GM23338 (cell line): ENCODE measurements around the gene OBSL1. TPM values are rescaled to one million over a fixed set of nuclear protein-coding genes. Genes with fewer than 3 reads are reported as not detected.
A peak's percentile ranks its signal among the peaks of the same experiment; 100 is the strongest.

Experiments used
- ATAC-seq: fragments of 200-7000 bp; cut with Tn5 transposase; 3 replicates; pipeline ENCODE4 v1.9.1; 2020
- DNase-seq: peaks from one replicate; pipeline ENCODE4 v3.0.0-alpha.2; 2015; ENCODE audit warnings: low spot score
- H2AFZ ChIP-seq: fragments of 200-600 bp; sonication (generic); 2 replicates; pipeline ENCODE4 v1.8.0; 2016; ENCODE audit warnings: antibody characterized with exemption, mild to moderate bottlenecking, moderate library complexity
- H3F3A ChIP-seq: fragments of 200-600 bp; sonication (generic); replicated peaks from 2 replicates; pipeline ENCODE4 v1.8.0; 2017; ENCODE audit warnings: antibody characterized with exemption, mixed run types, low read depth
- H3K27ac ChIP-seq: fragments of 200-600 bp; sonication (generic); 2 replicates; pipeline ENCODE4 v1.6.1; 2016; ENCODE audit warnings: low read depth
- H3K27me3 ChIP-seq: fragments of 200-600 bp; sonication (generic); 2 replicates; pipeline ENCODE4 v1.8.0; 2016; ENCODE audit warnings: mild to moderate bottlenecking, mixed run types, moderate library complexity; ENCODE audit not compliant: insufficient read depth
- H3K36me3 ChIP-seq: fragments of 200-600 bp; sonication (generic); 2 replicates; pipeline ENCODE4 v1.8.0; 2016; ENCODE audit warnings: mild to moderate bottlenecking; ENCODE audit not compliant: insufficient read depth
- H3K4me1 ChIP-seq: fragments of 200-600 bp; sonication (generic); 2 replicates; pipeline ENCODE4 v1.8.0; 2016; ENCODE audit warnings: mild to moderate bottlenecking, moderate library complexity; ENCODE audit not compliant: insufficient read depth
- H3K4me2 ChIP-seq: fragments of 200-600 bp; sonication (generic); 2 replicates; pipeline ENCODE4 v1.7.1; 2017; ENCODE audit warnings: mixed run types
- H3K4me3 ChIP-seq: fragments of 200-600 bp; sonication (generic); 2 replicates; pipeline ENCODE4 v1.6.1; 2016; ENCODE audit warnings: mixed run types
- H3K79me2 ChIP-seq: fragments of 200-600 bp; sonication (generic); replicated peaks from 2 replicates; pipeline ENCODE4 v1.8.0; 2017; ENCODE audit warnings: mild to moderate bottlenecking; ENCODE audit not compliant: insufficient read depth
- H3K9me2 ChIP-seq: fragments of 200-600 bp; sonication (generic); 2 replicates; pipeline ENCODE4 v1.8.0; 2017; ENCODE audit not compliant: insufficient read depth
- H4K20me1 ChIP-seq: fragments of 200-600 bp; sonication (generic); replicated peaks from 2 replicates; pipeline ENCODE4 v1.8.0; 2017; ENCODE audit warnings: mild to moderate bottlenecking; ENCODE audit not compliant: insufficient read depth
- H3K27ac Mint-ChIP-seq: 2 replicates; pipeline ENCODE4 v1.8.0; 2020; ENCODE audit warnings: inconsistent platforms, mild to moderate bottlenecking, moderate library complexity, mixed read lengths
- H3K27me3 Mint-ChIP-seq: 3 replicates; pipeline ENCODE4 v1.8.0; 2022; ENCODE audit warnings: low read depth, mild to moderate bottlenecking, moderate library complexity, mixed read lengths, inconsistent platforms; ENCODE audit not compliant: insufficient read depth, poor library complexity
- H3K36me3 Mint-ChIP-seq: 3 replicates; pipeline ENCODE4 v1.8.0; 2021; ENCODE audit warnings: low read depth, mild to moderate bottlenecking, inconsistent platforms, moderate library complexity, mixed read lengths
- H3K4me1 Mint-ChIP-seq: 3 replicates; pipeline ENCODE4 v1.8.0; 2020; ENCODE audit warnings: mild to moderate bottlenecking, inconsistent platforms, mixed read lengths
- H3K4me3 Mint-ChIP-seq: 3 replicates; pipeline ENCODE4 v1.8.0; 2021; ENCODE audit warnings: moderate library complexity, mild to moderate bottlenecking, inconsistent platforms, mixed read lengths
- H3K9me3 Mint-ChIP-seq: 3 replicates; pipeline ENCODE4 v1.8.0; 2020; ENCODE audit warnings: moderate library complexity, mild to moderate bottlenecking, inconsistent platforms, mixed read lengths
- CREB1 ChIP-seq: fragments of 250-450 bp; sonication (Bioruptor Pico); IDR thresholded peaks from 2 replicates; pipeline ENCODE4 v1.5.0; 2020; ENCODE audit warnings: low read depth, mild to moderate bottlenecking, moderate library complexity
- CTCF ChIP-seq, 2 experiments: fragments of 200-600 bp in 1 of 2; sonication (generic) in 1 of 2; conservative IDR thresholded peaks; 2 replicates each; pipeline versions ENCODE4 v1.5.1 to v1.6.1; 2016 to 2017; ENCODE audit warnings: antibody characterized with exemption in 2 of 2, low read depth in 2 of 2, mild to moderate bottlenecking in 2 of 2, moderate library complexity in 1 of 2
- ETS1 ChIP-seq: IDR thresholded peaks from 2 replicates; pipeline ENCODE4 v1.6.1; 2016; ENCODE audit warnings: antibody characterized with exemption
- EZH2 ChIP-seq: fragments of 200-600 bp; sonication (generic); IDR thresholded peaks from one replicate; pipeline ENCODE4 v1.8.0; 2017; ENCODE audit warnings: antibody characterized with exemption, mild to moderate bottlenecking, low read depth; ENCODE audit not compliant: unreplicated experiment
- EZH2phosphoT487 ChIP-seq: fragments of 200-600 bp; sonication (generic); IDR thresholded peaks from one replicate; pipeline ENCODE4 v1.8.1; 2018; ENCODE audit warnings: antibody characterized with exemption; ENCODE audit not compliant: unreplicated experiment
- POLR2AphosphoS5 ChIP-seq: IDR thresholded peaks from 2 replicates; pipeline ENCODE4 v1.6.1; 2016; ENCODE audit warnings: antibody characterized with exemption, low read depth
- STAT1 ChIP-seq: IDR thresholded peaks from one replicate; pipeline ENCODE4 v1.6.1; 2016; ENCODE audit warnings: antibody characterized with exemption; ENCODE audit not compliant: unreplicated experiment
- ZNF462 ChIP-seq: fragments of 250-450 bp; sonication (Bioruptor Pico); IDR thresholded peaks from 2 replicates; pipeline ENCODE4 v1.5.0; 2020; ENCODE audit warnings: mild to moderate bottlenecking, moderate library complexity
- polyA plus RNA-seq: library from polyadenylated mRNA; unstranded; fragments of >200 nt; fragmentation: Nextera tagmentation; extraction: Ambion mirVana; gene quantifications from 2 replicates; pipeline ENCODE4 v1.2.1, GENCODE V29; 2016
- total RNA-seq: library from RNA; depleted of rRNA; stranded (reverse); fragments of >200 nt; shearing (Covaris generic); gene quantifications from 2 replicates; pipeline ENCODE4 v1.2.3, GENCODE V29; 2014

Gene OBSL1
- total and polyA plus RNA-seq, 2 experiments from 2014 or later, result 94.9 to 207 TPM

GRCh38 chr2:219521066-219521880 is 50.1 kb downstream of the OBSL1 start:
- no peaks in the 10 kb centered on the region for H3K79me2 ChIP-seq
- peaks cover 22% of the 10 kb centered on the region for H3F3A ChIP-seq
- H3K4me2 ChIP-seq, result peak overlapping the region; percentile 79
- Mint-ChIP-seq H3K27me3 (peaks cover 28% of the 10 kb centered on the region), H3K9me3 (no peaks in the 10 kb centered on the region), H3K4me3 (peak overlapping the region; percentile 60), H3K27ac (peak overlapping the region; percentile 68; the same call in 1 of the 2 replicates), H3K4me1 (peaks cover 73% of the 10 kb centered on the region), H3K36me3 (no peaks in the 10 kb centered on the region; the same call in 2 of the 3 replicates)
- H4K20me1 ChIP-seq, result no peaks in the 10 kb centered on the region
- peak overlapping the region; percentile 64; the same call in 1 of the 2 replicates for H3K4me3 ChIP-seq
- DNase-seq, result peak; percentile 88
- peak overlapping the region; percentile 69 for H3K27ac ChIP-seq
- H3K9me2 ChIP-seq, result no peaks in the 10 kb centered on the region
- no peaks in the 10 kb centered on the region for H3K36me3 ChIP-seq
- ATAC-seq, result peak; percentile 67
- H3K4me1 ChIP-seq, result peaks cover 28% of the 10 kb centered on the region
- H2AFZ ChIP-seq, result peak overlapping the region; percentile 18; the same call in 1 of the 2 replicates
- TF ChIP-seq ETS1 (peak; percentile 38; the same call in 1 of the 2 replicates), CTCF (conservative IDR thresholded peaks at IDR 0.05; ENCODE audit: low read depth in 2 of 2) (peak; percentile 81 to 96), STAT1 (no peak), POLR2AphosphoS5 (no peak)
- peaks cover 32% of the 10 kb centered on the region for H3K27me3 ChIP-seq

- Mint-ChIP-seq H3K27me3 (peaks cover 32% of the 10 kb centered on the region), H3K4me1 (peaks cover 67% of the 10 kb centered on the region), H3K36me3 (no peaks in the 10 kb centered on the region; the same call in 2 of the 3 replicates), H3K9me3 (no peaks in the 10 kb centered on the region), H3K4me3 (no peak overlapping the region), H3K27ac (no peak overlapping the region)
- no peak overlapping the region for H3K4me2 ChIP-seq
- no peak overlapping the region for H2AFZ ChIP-seq
- H3K27me3 ChIP-seq, result peaks cover 39% of the 10 kb centered on the region
- no peak for ATAC-seq
- H3K9me2 ChIP-seq, result no peaks in the 10 kb centered on the region
- H3K4me3 ChIP-seq, result no peak overlapping the region
- H4K20me1 ChIP-seq, result no peaks in the 10 kb centered on the region
- no peak for DNase-seq
- no peaks in the 10 kb centered on the region for H3K79me2 ChIP-seq
- peaks cover 23% of the 10 kb centered on the region for H3K4me1 ChIP-seq
- H3K27ac ChIP-seq, result no peak overlapping the region
- H3K36me3 ChIP-seq, result no peaks in the 10 kb centered on the region
- H3F3A ChIP-seq, result peaks cover 22% of the 10 kb centered on the region
- TF ChIP-seq CREB1 (CRISPR knock-in tag) (no peak), ETS1 (no peak), ZNF462 (CRISPR knock-in tag) (no peak), EZH2 (no peak), EZH2phosphoT487 (no peak)
Measured at GRCh38 chr2:219520079-219520478, 51.3 kb downstream of the OBSL1 start.
